ENCODE results near the gene DPYSL4.
A peak's percentile ranks its signal among the peaks of the same experiment; 100 is the strongest.
"Not testable (repeated sequence)": the region's sequence is repeated elsewhere in the genome, so short reads cannot be mapped to it uniquely, and the experiment has no call there.

The DPYSL4 gene

DNA sequence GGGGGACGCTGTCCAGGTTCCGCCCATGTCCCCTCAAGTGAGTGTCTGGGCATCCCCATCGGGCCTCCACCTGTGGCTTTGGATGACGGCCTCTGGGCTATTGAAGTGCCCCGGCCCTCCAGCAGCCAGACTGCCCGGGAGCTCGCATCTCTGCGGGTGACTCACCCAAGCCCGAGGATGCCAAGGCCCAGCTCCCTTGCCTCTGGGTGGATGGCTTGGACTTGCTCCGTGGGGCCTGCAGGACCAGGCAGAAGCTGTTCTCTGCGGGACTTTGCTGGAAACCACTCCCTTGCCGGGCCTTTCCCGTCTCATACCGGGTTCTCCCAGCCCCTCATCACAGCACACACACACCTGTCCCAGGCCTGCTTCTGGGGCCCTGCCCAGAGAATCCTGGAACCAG, 22.4 kb downstream of the DPYSL4 start:
- no peak for DNase-seq

DNA sequence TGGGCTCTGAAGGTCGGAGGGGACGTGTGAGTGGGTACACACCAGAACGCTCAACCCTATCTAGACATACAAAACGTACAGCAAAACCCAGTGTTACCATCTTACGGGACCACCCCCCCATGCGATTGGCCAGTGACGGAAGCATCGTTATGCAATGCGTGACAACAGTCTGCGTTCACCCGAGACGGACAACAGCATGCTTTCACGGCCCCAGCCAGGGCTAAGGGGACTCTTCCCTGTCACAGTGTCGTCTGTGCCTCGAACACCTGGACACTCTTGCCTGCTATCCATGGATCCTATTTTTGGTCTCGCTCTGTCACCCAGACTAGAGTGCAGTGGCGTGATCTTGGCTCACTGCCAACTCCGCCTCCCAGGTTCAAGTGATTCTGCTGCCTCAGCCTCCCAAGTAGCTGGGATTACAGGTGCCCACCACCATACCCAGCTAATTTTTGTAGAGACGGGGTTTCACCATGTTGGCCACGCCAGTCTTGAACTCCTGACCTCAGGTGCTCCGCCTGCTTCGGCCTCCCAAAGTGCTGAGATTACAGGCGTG, 23.3 kb downstream of the DPYSL4 start:
- no peak for DNase-seq

DNA sequence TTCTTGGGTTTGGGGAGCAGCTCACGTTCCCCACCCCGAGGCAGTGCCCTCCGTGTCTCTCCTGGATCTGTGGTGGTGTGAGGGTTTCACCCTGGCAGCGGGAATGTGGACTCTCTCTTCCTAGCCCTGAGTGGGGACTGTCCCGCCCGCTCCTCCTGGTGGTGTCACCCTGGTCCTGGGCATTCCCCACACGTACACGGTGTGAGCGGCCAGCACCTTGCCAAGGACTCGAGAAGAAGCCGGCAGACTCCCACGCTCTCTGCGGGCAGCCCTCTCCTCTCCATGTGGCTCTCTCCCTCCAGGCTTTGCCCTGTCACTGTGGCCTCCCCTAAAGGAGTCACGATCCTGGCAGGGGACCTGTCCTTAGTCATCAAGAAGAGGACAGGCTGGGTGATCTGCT, 24.0 kb downstream of the DPYSL4 start:
- no peak for DNase-seq

DNA sequence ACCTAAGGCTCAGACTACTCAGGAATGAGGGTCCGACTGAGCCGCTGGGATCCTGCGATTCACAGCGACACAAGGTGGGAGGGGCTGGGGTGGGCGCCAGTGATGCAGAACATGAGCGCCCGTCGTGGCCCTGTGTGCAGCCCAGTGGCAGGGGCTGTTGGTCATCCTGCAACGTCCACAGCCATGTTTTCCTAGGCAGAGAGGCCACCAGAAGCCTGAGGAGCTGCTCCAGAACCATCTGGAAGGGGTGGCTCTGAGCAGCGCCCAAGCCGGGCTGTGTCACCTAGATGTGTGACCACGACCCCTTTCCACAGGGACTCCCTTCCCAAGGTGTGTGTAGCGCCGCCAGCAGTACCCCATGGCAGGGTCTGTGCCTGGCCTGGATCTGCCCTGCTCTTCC, 24.5 kb downstream of the DPYSL4 start:
- no peak for DNase-seq

DNA sequence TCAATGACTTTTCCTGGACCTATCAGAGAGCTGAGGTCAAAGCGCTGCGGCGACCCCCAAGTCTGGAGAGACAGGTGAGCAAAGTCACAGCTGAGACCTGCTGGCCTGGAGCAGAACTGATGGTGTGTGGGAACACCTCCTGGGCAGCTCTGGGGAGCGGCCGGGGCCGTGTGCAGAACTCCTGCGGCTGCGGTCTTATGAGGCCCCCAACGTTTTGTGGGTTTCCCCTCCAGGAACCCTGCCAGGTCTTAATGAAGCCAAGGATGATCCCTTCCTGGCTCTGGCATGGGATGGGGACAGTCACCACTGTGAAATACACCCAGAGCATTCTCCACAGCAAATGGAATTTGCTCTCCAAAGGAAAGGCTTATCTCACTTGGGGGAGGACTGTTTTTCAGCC, 26.1 kb downstream of the DPYSL4 start:
- DNase-seq, result no peak

DNA sequence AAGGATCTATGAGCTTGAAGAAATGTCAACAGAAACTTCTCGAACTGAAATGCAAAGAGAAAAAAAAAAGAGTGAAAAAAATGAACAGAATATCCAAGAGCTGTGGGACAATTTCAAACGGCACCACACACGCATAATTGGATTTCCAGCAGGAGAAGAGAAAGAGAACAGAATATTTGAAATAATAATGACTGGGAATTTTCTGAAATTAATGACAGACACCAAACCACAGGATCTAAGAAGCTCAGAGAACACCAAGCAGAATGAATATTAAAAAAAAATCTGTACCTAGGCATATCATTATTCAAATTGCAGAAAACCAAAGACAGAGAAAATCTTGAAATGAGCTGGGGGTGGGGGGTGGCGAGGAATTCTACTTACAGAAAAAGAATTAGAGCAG, 27.2 kb downstream of the DPYSL4 start:
- no peak for DNase-seq

DNA sequence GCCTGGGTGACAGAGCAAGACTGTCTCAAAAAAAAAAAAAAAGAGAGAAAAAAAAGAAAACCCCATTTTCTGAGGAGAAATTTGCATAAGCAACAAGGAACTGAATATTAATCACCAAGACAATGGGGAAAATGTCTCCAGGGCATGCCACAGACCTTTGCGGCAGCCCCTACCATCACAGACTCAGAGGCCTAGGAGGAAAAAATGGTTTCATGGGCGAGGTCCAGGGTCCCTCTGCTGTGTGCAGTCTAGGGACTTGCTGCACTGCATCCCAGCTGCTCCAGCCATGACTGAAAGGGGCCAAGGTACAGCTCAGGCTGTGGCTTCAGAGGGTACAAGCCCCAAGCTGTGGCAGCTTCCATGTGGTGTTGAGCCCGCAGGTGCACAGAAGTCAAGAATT, 29.7 kb downstream of the DPYSL4 start:
- DNase-seq, result not testable (repeated sequence)

DNA sequence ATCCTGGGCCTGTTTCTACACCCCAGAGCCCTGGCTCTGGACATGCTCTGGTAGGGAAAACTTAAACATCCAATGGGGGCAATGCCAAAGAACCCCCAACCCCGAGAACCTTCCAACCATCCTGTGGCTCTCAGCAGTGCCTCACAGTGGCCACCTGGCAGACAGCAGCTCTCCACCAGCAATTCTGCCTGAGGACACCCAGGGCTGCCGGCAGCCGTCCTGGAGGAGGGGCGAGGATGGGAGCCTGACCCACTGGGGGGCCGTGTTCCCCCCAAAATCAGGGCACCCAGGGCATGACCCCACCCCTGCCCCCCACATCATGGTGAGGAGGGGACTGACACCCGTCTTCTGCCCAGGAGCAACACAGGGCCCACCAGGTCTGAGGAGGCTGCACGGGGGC, 32.7 kb downstream of the DPYSL4 start:
- DNase-seq, result no peak

DNA sequence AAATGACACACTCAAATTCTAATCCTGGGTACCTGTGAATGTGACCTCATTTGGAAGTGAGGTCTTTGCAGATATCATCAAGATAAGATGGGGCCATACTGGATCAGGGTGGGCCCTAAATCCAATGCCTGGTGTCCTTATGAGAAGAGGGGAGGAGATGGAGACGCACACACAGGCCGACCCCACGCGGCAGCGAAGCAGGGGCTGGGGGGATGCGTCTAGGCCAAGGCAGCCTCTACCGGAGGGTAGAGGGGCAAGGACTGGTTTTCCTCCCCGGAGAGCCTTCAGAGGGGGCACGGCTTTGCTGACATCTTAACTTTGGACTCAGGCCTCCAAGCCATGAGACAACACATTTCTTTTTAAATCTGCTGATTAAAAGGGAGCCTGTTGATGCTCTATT, 33.3 kb downstream of the DPYSL4 start:
- no peak for DNase-seq

DNA sequence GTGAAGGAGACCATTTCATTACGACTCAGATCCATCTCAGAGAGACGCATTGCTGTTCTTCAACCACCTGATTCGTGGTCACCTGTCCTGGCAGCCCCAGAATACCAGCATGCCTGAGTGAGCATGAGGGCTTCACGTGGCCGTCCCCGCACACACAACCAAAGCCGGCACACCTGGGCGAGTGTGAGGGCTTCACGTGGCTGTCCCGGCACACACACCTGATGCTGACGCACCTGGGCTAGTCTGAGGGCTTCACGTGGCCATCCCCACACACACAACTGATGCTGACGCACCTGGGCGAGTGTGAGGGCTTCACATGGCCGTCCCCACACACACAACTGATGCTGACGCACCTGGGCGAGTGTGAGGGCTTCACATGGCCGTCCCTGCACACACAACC, 34.2 kb downstream of the DPYSL4 start:
- not testable (repeated sequence) for DNase-seq

DNA sequence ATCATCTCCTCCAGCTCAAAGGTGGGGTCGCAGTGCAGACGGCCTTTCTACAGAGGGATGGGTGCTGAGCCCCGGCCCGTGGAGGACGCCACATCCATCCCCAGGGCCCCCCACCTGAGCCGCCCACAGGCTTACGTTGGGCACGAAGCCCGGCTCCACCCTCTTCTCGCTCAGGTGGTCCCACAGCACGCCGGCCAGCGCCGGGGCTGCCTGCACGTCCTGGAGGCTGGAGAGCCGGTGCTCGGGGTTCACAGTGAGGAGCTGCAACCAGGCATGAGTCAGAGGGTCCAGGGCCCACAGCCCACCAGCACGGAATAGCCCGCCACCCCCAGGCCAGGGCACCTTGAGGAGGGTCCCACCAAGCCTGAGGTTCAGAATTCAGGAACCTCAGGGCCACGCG, 36.0 kb downstream of the DPYSL4 start:
- DNase-seq, result no peak

DNA sequence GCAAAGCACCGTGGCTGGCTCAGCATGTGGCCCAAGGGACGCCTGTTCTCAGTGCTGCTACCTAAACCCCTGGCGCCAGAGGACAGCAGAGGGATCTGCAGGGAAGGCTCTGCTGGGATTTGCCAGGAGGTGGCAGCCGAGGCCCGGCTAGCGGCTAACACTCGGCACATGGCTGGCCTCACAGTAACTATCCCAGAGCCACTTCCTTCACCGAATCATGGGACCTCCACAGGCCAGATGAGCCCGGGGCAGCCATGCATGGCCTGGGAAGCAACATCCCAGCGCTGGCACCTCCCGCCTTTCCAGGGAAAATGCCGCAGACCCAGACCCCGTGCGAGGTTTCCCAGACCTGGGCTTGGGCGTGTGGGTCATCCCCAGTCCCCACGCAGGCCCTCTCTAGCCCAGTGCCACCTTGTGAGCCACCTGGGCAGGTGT, 36.4 kb downstream of the DPYSL4 start:
- DNase-seq, result peak; percentile 69

DNA sequence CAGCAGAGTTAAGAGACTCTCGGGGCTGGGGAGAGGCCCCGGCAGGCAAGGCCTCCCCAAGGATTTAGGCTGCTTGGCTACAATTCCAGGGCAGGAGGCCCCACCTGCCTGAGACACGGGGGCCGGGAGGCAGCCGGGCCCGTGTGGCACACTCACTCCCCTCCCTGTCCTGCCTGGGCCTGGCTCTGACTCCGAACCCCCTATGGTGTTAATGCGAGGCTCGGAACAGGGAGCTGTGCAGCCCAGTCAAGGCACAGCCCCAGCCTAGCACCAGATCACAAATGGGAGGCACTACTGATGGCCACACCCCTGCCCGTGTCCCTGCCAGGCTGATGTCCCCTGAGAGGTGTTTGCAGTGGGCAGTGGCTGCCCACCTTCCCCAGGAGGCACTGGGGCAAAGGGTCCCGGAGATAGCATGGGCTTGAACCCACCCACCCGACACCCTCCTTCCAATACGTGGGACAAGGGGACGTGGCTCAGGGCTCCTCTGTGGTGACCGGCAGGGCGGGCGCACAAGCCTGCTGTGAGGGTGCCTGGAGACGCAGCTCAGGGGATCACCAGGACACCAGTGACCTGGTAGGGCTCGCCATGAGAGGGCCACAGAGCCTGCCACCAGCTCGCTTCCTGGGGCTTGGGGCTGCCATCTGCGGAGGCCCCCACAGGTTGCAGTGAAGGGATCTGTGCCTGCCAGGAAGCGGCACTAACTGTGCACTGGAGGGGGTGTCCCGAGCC, 37.0 kb downstream of the DPYSL4 start:
- no peak for DNase-seq

DNA sequence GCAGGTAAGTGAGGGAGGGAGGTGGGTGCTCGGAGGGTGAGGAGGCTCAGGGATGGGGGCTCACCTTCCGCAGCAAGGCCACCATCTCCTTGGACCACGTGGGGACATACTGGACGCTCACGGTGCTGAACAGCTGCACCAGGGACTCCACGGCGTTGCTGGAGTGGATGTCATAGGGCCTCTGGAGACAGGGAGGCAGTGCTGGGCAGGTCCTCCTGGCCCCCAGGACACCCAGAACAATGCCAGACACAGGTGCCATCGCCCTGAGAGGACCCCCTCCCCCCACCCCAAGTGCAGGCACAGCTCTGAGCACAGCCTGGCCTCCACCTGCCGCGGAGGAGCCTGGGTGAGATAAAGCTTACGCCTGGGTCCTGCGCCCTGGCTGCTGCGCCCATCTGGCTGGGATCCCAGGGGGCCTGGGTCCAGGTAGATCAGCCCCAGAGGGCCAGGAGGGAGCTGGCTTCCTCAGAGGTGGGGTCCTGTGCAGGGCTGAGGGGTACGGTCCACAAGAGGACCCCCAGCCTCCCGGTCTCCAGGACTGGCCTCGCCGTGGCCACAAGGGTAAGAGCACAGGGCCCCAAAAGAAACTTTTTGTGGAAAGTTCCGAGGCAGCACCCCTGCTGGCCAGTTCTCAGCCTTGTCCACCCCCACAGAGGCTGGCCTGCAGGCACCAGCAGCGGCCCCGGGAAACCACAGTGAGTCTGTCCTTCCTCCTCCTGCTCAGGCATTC, 37.8 kb downstream of the DPYSL4 start:
- DNase-seq, result no peak

DNA sequence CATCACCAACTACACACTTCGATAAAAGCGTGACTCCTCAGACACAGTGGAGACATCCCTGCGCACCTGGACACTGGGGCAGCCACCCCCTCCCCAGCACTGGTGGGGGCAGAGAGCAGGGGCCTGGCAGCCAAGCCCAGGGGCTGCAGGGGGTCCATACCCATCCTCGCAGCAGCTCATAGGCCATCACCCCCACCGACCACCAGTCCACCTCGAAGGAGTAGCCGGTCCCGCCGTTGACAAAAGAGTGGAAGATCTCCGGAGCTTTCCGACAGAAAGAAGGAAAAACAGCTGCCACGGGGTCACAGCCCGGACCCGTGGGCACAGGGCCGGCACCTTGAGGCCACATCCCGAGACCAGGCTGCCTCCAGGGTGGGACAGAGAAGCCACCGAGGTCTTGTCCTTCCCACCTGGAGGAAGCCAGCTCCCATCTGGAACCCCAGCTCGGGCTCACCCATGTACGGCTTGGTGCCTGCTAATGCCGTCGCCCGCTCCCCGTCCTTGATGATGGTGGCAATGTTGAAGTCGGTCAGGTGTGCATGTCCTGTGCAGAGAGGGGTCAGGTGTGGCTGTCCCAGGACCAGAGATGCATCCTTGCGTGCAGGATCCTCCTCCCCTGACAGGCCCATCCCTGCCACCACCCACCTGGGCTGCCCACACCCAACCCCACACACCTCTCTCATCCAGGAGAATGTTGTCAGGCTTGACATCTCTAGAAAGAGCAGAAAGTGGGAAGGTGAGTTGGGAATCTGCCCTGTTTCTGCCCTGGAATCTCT, 38.5 kb downstream of the DPYSL4 start:
- no peak for DNase-seq

DNA sequence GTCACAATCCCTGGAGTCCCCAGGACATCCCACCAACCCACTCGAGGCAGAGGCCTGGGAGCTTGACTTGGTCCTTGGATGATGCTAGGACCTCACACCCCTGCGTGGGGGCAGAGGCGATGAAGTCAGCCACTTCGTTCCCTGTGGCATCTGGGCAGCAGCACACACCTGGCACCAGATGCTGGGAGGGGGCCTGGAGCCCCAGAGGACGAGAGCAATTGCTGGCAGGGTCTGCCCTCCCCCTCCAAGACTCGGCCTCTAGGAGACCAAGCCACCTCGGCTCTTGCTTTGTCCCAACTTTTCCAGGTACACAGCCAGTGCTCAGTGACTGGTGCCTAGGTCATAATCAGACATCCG, 39.1 kb downstream of the DPYSL4 start:
- DNase-seq, result no peak

DNA sequence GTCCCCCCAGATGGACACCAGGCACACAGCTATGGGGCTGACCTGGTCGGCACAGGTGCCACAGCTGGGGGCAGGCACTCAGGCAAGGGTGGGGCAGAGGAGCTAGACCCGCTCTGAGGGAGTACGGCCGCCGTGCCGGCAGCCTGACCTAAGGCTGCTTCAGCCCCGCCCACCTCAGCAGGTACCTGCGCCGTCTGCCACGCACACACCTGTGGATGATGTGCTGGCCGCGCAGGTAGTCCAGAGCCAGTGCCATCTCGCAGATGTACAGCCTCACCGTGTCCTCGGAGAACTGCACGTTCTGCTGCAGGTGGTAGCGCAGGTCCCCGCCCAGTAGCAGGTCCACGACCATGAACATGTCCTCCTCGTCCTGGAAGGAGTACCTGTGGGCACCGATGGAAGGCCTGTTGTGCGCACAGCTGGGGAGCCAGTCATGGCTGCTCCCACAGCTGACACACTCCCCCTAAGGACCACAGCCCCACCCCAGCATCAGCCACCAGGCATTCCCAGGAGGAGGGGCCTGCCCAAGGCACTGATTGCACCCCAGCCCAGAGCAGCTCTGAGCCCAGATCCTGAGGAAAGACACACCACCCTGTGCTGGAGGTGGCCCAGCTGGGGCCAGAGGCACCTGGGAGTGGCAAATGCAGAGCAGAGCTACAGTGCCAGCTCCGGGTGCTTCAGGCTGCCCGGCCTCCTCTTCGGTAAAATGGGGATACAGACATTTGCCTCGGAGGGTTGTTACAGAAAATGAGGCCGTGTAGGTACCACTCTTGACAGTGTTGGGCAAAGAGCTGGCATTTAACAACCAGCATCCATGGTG, 40.0 kb downstream of the DPYSL4 start:
- no peak for DNase-seq

DNA sequence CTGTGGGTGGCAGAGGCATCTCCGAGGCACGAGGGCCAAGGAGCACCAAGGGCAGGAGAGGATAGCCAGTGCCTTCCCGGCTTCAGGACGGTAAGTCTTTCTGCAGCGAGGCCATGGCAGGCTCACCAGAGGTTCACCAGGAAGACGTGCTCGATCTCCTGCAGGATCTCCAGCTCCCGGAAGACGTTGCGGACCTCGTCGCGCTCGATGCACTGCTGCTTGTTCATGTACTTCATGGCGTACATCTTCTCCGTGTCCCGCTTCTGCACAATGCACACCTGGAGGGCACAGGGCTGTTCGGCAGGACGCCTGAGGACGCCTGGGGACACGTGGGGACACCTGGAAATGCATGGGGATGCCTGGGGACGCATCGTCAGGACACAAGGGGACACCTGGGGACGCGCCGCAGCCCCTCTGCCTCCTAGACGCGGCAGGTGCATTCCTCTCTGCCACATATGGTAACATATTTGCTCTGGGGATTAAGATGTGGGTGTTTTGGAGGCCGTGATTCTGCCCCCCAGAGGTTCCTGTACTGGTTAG, 41.2 kb downstream of the DPYSL4 start:
- DNase-seq, result no peak

DNA sequence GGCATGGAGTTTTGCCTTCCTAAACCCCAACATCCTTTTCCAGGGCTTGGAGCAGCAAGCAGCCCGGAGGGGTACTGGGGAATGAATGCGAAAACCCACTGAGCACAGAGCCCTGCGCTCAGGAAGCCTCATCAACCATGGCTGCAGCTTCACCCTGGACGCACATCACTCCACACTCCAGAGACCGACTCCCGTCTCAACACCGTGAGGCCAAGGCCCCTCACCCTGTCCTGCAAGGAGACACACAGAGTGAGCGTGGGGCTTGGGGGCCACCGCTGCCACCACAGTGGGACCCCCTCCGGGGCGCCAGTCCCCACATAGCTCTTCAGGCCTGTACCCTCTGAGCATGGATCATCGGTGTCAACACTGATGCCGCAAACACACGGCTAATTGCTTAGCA, 41.9 kb downstream of the DPYSL4 start:
- DNase-seq, result no peak

DNA sequence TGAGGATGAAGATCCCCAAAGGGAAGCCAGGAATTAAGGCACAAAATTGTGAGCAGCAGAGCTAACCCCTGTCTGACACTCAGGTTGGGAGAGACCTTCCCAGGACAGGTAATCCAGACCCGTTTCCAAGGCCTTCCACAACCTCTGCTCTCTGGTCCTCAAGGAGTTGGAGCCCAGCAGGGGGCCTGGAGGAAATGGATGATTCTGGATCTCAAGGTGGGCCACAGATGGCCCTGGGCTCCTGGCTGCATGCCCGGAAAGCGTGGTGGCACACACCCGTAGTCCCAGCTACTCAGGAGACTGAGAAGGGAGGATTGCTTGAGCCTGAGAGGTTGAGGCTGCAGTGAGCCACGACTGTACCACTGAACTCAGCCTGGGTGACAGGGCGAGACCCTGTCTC, 42.3 kb downstream of the DPYSL4 start:
- DNase-seq, result no peak

DNA sequence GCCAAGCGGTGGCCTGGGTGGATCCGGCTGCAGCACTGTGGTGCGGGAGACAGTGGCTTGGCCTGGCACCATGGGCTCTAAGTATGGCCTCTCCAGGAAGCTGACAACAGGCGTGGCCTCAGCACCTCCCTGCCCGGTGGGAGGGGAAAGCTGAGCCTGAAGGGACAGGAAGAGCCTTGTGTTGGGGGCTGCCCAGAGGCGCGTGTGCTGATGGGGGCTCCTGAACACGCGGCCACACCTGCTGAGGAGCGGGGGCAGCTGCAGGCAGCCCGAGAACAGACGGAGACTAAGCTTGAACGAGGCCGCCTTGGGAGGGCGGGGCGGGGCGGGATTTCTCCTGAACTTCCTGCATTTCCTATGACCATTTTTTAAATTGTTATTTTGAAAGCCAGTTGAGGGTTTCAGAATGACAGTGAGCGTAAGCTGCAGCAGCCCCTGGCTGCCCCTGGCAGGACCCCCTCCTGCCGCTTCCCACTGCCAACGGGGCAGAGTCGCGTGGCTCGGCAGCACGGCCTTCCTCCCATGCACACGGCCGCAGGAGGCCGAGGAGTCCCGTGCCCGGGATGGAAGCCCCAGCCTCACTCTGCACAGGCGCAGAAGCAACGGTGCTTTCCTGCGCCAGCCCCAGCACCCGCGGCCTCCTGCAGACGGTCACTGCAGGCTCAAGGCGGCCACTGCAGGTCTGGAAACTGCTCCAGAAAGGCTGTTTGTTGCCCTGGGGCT, 43.2 kb downstream of the DPYSL4 start:
- peak; percentile 20 for DNase-seq

Data from CD4-positive, alpha-beta T cell treated with Interferon gamma for 1 hour (primary cell).